ENCODE measurements around the gene PIP5K1B.

GRCh38 chr9:68741704-68742332, 36.8 kb downstream of the PIP5K1B start:
- no peak for TF ChIP-seq POLR2A (IDR thresholded peaks at IDR 0.05)
- no peak for TF ChIP-seq POLR2AphosphoS5 (IDR thresholded peaks at IDR 0.05)
